ENCODE measurements around the gene VANGL2. TPM values are rescaled to one million over a fixed set of nuclear protein-coding genes. Genes with fewer than 3 reads are reported as not detected.

VANGL2 gene
- total and polyA plus RNA-seq, 11 donors = 0.94 to 3.2 (median 1.9) TPM

DNA sequence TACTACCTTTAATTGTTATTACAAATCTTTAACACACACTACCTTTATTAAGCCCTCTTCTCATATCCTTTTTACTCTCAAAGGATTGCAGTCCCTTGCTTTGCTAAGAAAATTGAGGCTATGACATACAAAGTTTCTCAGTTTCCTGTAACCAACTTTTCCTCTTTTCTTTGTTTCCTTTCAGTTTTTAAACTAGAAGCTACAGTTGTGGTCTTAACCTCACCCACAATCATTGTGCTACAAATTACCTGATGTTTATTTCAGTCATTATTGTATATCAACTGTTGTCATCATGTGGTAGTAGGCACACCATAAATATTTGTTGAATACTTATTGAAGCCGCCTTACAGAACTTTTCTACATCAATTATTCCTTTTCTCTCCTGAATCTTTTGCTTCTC, 70.9 kb downstream of the VANGL2 start:
- Histone ChIP-seq H3K4me1 (peaks cover 0 to 29% (median 0%) of the 10 kb centered on the region in 12 donors), H3K27ac (no peak overlapping the region), H3K36me3 (no peaks in the 10 kb centered on the region), H3K27me3 (peaks cover 0 to 4% (median 0%) of the 10 kb centered on the region in 9 donors), H3K9me3 (no peaks in the 10 kb centered on the region), H3K4me3 (no peak overlapping the region)
- no peak for ATAC-seq
- TF ChIP-seq, protein P1, sequence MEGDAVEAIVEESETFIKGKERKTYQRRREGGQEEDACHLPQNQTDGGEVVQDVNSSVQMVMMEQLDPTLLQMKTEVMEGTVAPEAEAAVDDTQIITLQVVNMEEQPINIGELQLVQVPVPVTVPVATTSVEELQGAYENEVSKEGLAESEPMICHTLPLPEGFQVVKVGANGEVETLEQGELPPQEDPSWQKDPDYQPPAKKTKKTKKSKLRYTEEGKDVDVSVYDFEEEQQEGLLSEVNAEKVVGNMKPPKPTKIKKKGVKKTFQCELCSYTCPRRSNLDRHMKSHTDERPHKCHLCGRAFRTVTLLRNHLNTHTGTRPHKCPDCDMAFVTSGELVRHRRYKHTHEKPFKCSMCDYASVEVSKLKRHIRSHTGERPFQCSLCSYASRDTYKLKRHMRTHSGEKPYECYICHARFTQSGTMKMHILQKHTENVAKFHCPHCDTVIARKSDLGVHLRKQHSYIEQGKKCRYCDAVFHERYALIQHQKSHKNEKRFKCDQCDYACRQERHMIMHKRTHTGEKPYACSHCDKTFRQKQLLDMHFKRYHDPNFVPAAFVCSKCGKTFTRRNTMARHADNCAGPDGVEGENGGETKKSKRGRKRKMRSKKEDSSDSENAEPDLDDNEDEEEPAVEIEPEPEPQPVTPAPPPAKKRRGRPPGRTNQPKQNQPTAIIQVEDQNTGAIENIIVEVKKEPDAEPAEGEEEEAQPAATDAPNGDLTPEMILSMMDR (IDR thresholded peaks at IDR 0.05) = no peak
- no peak for TF ChIP-seq POLR2A (IDR thresholded peaks at IDR 0.05)
- DNase-seq = no peak
- WGBS, 4 donors = 85 to 92% (median 92%) methylated on average over 1 of the region's 1 CpG
- intact Hi-C loops (cut with DNase I) = no loop called here

DNA sequence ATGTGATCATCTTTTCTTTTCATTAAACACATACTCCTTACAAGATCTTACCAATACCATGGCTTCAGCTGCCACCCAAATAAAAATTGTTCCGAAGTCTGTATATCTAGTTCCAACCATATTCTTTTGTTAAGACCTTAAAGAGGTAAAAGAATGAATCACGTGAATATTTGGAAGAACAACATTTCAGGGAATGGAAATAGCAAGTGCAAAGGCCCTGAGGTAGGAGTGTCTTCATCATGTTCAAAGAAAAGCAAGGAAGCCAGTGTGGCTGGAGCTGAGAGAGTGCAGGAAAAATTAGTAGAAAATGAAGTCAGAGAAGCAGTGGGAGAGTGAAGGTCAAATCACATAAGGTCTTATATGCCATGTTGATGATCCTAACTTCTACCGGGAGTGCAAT, 71.7 kb downstream of the VANGL2 start:
- intact Hi-C loops (cut with DNase I) = no loop called here
- 80 to 87% (median 85%) methylated on average over 3 of the region's 3 CpGs for WGBS, 4 donors

DNA sequence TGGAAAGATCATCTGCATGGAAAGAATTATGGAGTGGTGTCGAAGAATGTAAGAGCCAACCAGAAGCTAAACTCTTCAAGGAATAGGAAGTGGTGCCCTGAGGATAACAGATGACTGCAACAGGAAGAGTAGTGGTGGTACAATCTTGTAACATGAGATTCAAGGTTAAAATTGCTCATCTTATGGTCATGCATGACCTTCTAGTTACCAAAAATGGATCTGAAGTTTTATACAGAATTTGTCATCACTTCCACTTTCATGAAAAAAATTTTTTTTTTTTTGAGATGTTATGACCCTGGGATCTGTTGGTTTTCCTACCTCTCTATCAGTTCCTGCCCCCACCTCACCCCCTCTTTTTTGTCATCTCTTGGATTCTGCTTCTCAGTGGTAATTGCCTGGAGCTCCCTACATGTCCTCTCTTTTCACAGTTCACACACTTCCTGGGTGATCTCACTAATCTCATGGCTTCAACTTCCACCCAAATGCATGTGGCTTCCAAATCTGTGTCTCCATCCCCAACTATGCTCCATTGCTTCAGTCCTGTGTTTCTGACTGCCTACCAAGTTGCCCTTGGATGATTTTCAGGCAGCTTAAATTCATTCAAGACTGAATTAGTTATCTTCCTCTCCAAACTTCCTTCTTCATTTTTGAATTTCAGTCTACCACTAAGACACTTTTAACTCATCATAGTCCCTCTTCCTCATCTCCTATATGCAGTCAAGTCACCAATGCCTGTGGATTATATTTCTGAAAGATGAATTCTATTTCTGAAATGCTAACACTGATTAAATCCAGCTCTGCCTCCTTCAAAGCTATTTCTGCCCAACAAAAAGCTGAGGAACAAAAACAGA, 74.3 kb downstream of the VANGL2 start:
- 80 to 88% (median 82%) methylated on average over 1 of the region's 1 CpG for WGBS, 4 donors

More for the DNA sequence above, 71.7 kb downstream of the VANGL2 start:
- Histone ChIP-seq H3K4me1 (peaks cover 0 to 26% (median 0%) of the 10 kb centered on the region in 12 donors), H3K4me3 (no peak overlapping the region), H3K36me3 (no peaks in the 10 kb centered on the region), H3K27ac (no peak overlapping the region), H3K9me3 (no peaks in the 10 kb centered on the region), H3K27me3 (peaks cover 0 to 1% (median 0%) of the 10 kb centered on the region in 9 donors)
- TF ChIP-seq POLR2A (IDR thresholded peaks at IDR 0.05) = no peak
- TF ChIP-seq, protein P1 (IDR thresholded peaks at IDR 0.05) = no peak
- ATAC-seq (no peak), DNase-seq (no peak)

More for the DNA sequence above, 74.3 kb downstream of the VANGL2 start:
- peaks cover 0 to 22% (median 0%) of the 10 kb centered on the region in 12 donors for H3K4me1 ChIP-seq
- TF ChIP-seq POLR2A (IDR thresholded peaks at IDR 0.05) = no peak
- TF ChIP-seq, protein P1 (IDR thresholded peaks at IDR 0.05) = no peak
- no peaks in the 10 kb centered on the region for H3K36me3 ChIP-seq
- H3K27me3 ChIP-seq = no peaks in the 10 kb centered on the region
- intact Hi-C loops (cut with DNase I) = no loop called here
- no peak overlapping the region for H3K27ac ChIP-seq
- H3K9me3 ChIP-seq = peaks cover 0 to 3% (median 0%) of the 10 kb centered on the region in 12 donors
- DNase-seq (no peak), ATAC-seq (no peak)
- H3K4me3 ChIP-seq = no peak overlapping the region

Other genes starting within 250 kb of the VANGL2 start
- gene ATP1A4, start 249.0 kb upstream of the VANGL2 start, total RNA-seq = 1 to 10 TPM in 1 of 9 donors, under 1 TPM in 3, not detected in 5; 0.09 to 1.3 (median 0.29) TPM
- under 1 TPM in 1 of 2 donors, not detected in 1; 0.12 TPM for gene ATP1A4, start 249.0 kb upstream of the VANGL2 start, polyA plus RNA-seq
- 100 to 1,000 TPM in 1 of 9 donors, 10 to 100 TPM in 8; 23.6 to 129 (median 45.9) TPM for gene CASQ1, start 210.0 kb upstream of the VANGL2 start, total RNA-seq
- gene CASQ1, start 210.0 kb upstream of the VANGL2 start, polyA plus RNA-seq = 10 to 100 TPM; 35.4 to 55.9 TPM
- gene PEA15, start 195.2 kb upstream of the VANGL2 start, total RNA-seq = 100 to 1,000 TPM; 134 to 581 (median 290) TPM
- gene PEA15, start 195.2 kb upstream of the VANGL2 start, polyA plus RNA-seq = 1,000 to 10,000 TPM in 1 of 2 donors, 100 to 1,000 TPM in 1; 250 to 1,078 TPM
- gene DCAF8, start 138.0 kb upstream of the VANGL2 start, total RNA-seq = 100 to 1,000 TPM; 111 to 161 (median 131) TPM
- gene DCAF8, start 138.0 kb upstream of the VANGL2 start, polyA plus RNA-seq = 10 to 100 TPM; 78.4 to 96.9 TPM
- 100 to 1,000 TPM in 1 of 9 donors, 10 to 100 TPM in 8; 65.0 to 105 (median 85.7) TPM for gene PEX19, start 115.4 kb upstream of the VANGL2 start, total RNA-seq
- 10 to 100 TPM; 22.5 to 44.8 TPM for gene PEX19, start 115.4 kb upstream of the VANGL2 start, polyA plus RNA-seq
- 100 to 1,000 TPM in 6 of 9 donors, 10 to 100 TPM in 3; 78.6 to 129 (median 115) TPM for gene COPA, start 57.3 kb upstream of the VANGL2 start, total RNA-seq
- 10 to 100 TPM; 46.9 to 97.8 TPM for gene COPA, start 57.3 kb upstream of the VANGL2 start, polyA plus RNA-seq
- gene NCSTN, start 57.2 kb upstream of the VANGL2 start, total RNA-seq = 100 to 1,000 TPM in 1 of 9 donors, 10 to 100 TPM in 8; 54.1 to 101 (median 72.2) TPM
- 10 to 100 TPM; 47.3 to 47.9 TPM for gene NCSTN, start 57.2 kb upstream of the VANGL2 start, polyA plus RNA-seq
- gene NHLH1, start 33.5 kb upstream of the VANGL2 start, total RNA-seq = under 1 TPM in 2 of 9 donors, not detected in 7; 0.09 to 0.18 TPM
- under 1 TPM in 1 of 2 donors, not detected in 1; 0.14 TPM for gene NHLH1, start 33.5 kb upstream of the VANGL2 start, polyA plus RNA-seq
- gene SLAMF6, start 122.7 kb downstream of the VANGL2 start, total RNA-seq = 1 to 10 TPM in 2 of 9 donors, under 1 TPM in 7; 0.09 to 3.8 (median 0.31) TPM
- under 1 TPM; 0.10 to 0.30 TPM for gene SLAMF6, start 122.7 kb downstream of the VANGL2 start, polyA plus RNA-seq
- 10 to 100 TPM in 2 of 9 donors, 1 to 10 TPM in 6, under 1 TPM in 1; 0.90 to 36.2 (median 1.4) TPM for gene CD84, start 178.9 kb downstream of the VANGL2 start, total RNA-seq
- under 1 TPM; 0.49 to 0.61 TPM for gene CD84, start 178.9 kb downstream of the VANGL2 start, polyA plus RNA-seq
- 1 to 10 TPM in 1 of 9 donors, under 1 TPM in 3, not detected in 5; 0.14 to 4.3 (median 0.60) TPM for gene SLAMF1, start 246.5 kb downstream of the VANGL2 start, total RNA-seq
- gene SLAMF1, start 246.5 kb downstream of the VANGL2 start, polyA plus RNA-seq = under 1 TPM; 0.21 to 0.80 TPM